Right cardiac atrium (tissue), 5 donors: ENCODE measurements around the gene LYPD6B. TPM values are rescaled to one million over a fixed set of nuclear protein-coding genes. Genes with fewer than 3 reads are reported as not detected.

Source experiments
- ATAC-seq, 2 donors: fragments of 200-7000 bp; cut with Tn5 transposase; one replicate each; pipeline versions ENCODE4 v1.8.0 to v1.9.1; 2020; ENCODE audit warnings: moderate library complexity in 2 of 2, mild to moderate bottlenecking in 1 of 2
- DNase-seq, 3 donors: peaks; one replicate each; pipeline ENCODE4 v3.0.0-alpha.2; 2020
- H3K27ac ChIP-seq: one replicate; pipeline ENCODE4 v1.5.1; 2013; ENCODE audit warnings: mild to moderate bottlenecking, low read length, control low read depth, moderate library complexity
- H3K27me3 ChIP-seq: one replicate; pipeline ENCODE4 v1.6.1; 2013; ENCODE audit not compliant: control insufficient read depth, insufficient read depth
- H3K4me1 ChIP-seq: one replicate; pipeline ENCODE4 v1.6.1; 2013; ENCODE audit warnings: low read length; ENCODE audit not compliant: control insufficient read depth, insufficient read depth
- H3K4me3 ChIP-seq: one replicate; pipeline ENCODE4 v1.5.1; 2013; ENCODE audit warnings: low read length, control low read depth
- H3K9me3 ChIP-seq: one replicate; pipeline ENCODE4 v1.6.1; 2013; ENCODE audit warnings: low read length; ENCODE audit not compliant: control insufficient read depth
- WGBS: extraction: QIAGEN DNeasy Blood & Tissue Kit; methylation state at CpG from one replicate; pipeline ENCODE4 v1.1.7; 2013; 5-methylcytosine and 5-hydroxymethylcytosine counted together
- intact Hi-C, 4 donors: fragments of 100-400 bp; cut with DNase I; formaldehyde crosslinking; loops; one replicate each; pipeline versions ENCODE4 v1.11.0 to v1.14.0; 2022 to 2023
- polyA plus RNA-seq: library from polyadenylated mRNA; stranded (reverse); fragments of 200-250 nt; gene quantifications from one replicate; pipeline ENCODE4 v1.2.3, GENCODE V29; 2013
- total RNA-seq, 4 donors: library from RNA; stranded (reverse); fragmentation: NEBNext Ultra II Directional; extraction: Animal tissue kit (Norgen Biotek cat#: 25700); gene quantifications; one replicate each; pipeline ENCODE4 v1.2.1, GENCODE V29; 2021
- donor health status: healthy with polysubstance abuse.
- donor health status: DM: no; HTN: yes; CAD: no.
- donor health status: DM: no; HTN: no; CAD: no.
- donor health status: DM: no; HTN: yes; CAD: no; lungs with severe emphysema.
- donor health status: DM: yes; HTN: yes; CAD: no.

LYPD6B gene
- total and polyA plus RNA-seq, 5 donors: not detected

DNA sequence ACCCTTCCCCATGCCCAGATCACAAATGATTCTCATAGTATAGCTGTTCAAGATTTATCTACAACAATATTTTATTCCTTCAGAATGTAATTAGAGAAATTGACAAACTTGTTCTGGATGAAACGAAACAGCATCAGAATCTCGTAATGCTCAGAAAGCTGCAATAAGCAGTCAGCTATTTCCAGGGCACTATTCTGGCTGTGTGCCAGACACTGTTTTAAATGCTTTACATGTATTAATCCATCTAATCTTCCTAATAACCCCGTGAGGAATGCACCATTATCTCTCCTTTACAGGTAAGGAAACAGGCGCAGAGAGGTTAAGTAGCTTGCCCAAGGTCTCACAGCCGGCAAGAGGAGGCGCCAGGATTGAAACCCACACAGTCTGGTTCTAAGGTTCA, 10.1 kb upstream of the LYPD6B start:
- H3K9me3 ChIP-seq: no peaks in the 10 kb centered on the region
- ATAC-seq: no peak
- no peak for DNase-seq
- no peaks in the 10 kb centered on the region for H3K27me3 ChIP-seq
- H3K27ac ChIP-seq: no peak overlapping the region
- 76% methylated on average over 6 of the region's 6 CpGs for WGBS
- no peaks in the 10 kb centered on the region for H3K4me1 ChIP-seq
- H3K4me3 ChIP-seq: no peak overlapping the region
- intact Hi-C loops: loop anchor here in 1 of 4 donors (10.0 kb wide), 1 partner anchor 286 kb away; no protein-coding TSS in a partner anchor

DNA sequence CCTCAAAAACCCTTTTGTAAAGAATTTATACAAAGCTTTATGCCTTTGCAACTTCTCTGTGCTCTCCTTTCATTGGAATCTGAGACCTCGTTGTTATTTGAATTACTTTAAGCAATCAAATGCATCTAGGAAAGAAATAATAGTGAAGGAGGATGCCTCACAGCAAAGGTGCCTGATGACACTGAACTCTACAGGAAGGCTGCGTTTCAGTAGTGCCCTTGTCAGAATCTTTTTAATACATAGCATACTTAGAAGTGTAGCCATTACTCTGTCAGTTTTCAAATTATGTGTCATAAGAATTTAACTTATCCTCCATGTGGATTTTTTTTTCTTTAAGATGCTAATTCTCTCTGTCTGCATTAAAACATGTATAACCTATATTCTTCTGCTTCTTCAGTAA, 9.6 kb upstream of the LYPD6B start:
- ATAC-seq: no peak
- no peak overlapping the region for H3K27ac ChIP-seq
- H3K4me3 ChIP-seq: no peak overlapping the region
- H3K27me3 ChIP-seq: no peaks in the 10 kb centered on the region
- no peaks in the 10 kb centered on the region for H3K4me1 ChIP-seq
- no peaks in the 10 kb centered on the region for H3K9me3 ChIP-seq
- WGBS: 71% methylated on average over 2 of the region's 2 CpGs
- intact Hi-C loops: loop anchor here in 1 of 4 donors (10.0 kb wide), 1 partner anchor 286 kb away; no protein-coding TSS in a partner anchor
- DNase-seq: no peak

DNA sequence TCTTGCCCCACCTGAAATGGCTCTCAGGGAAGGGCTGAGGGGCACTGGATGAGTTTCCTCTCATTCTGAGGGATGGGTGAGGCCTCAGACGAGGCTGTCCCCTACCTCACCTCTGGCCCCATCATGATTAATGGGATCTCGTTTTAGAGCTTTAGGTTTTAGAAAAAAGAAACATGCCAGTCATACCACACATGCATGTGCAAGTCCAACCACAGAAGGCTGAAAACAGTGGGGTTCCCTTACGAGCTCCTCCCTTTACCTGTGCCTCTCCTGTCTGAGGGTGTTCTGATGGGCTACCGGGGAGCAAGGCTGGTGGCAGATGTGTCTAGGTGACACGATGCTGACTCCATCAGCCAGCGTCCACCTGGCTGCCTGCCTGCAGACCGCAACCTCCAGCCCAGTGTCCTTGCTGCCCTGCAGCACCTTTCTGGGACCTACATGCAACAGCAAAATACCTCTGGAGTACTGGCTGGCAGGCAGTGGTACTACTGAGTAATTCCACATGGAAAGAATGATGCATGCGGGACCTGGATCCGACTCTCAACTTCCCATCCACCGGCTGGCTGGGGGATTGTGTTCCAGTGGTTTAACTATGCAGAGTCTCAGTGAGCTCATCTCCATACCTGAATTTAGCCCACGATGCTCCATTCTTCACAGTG, 9.1 kb upstream of the LYPD6B start:
- intact Hi-C loops: loop anchor here in 1 of 4 donors (10.0 kb wide), 1 partner anchor 285 kb away; no protein-coding TSS in a partner anchor
- no peaks in the 10 kb centered on the region for H3K9me3 ChIP-seq
- DNase-seq (no peak), ATAC-seq (no peak)
- no peak overlapping the region for H3K27ac ChIP-seq
- no peaks in the 10 kb centered on the region for H3K4me1 ChIP-seq
- H3K4me3 ChIP-seq: no peak overlapping the region
- 71% methylated on average over 11 of the region's 11 CpGs for WGBS
- no peaks in the 10 kb centered on the region for H3K27me3 ChIP-seq

DNA sequence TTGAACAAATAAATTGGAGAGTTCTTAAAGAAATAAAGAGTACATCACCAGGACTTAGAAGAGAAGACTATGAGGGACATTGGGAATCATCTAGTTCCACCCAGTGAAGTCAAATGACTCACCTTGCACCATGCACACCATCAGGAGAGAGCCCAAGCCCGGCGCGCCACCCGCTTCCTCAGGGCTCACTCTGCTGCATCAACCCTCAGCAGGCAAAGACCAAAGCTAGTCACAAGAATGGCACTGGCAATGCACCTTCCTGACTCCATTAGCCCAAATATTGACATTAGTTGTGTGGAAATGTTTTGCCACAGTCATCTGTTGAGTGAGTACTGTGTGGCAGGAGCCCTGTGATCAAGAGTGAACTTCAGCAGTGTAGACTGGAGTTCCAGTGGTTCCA, 7.1 kb upstream of the LYPD6B start:
- ATAC-seq (no peak), DNase-seq (no peak)
- Histone ChIP-seq H3K27ac (no peak overlapping the region), H3K4me1 (no peaks in the 10 kb centered on the region), H3K9me3 (no peaks in the 10 kb centered on the region), H3K4me3 (no peak overlapping the region), H3K27me3 (no peaks in the 10 kb centered on the region)
- 98% methylated on average over 4 of the region's 4 CpGs for WGBS
- intact Hi-C loops: no loop called here

DNA sequence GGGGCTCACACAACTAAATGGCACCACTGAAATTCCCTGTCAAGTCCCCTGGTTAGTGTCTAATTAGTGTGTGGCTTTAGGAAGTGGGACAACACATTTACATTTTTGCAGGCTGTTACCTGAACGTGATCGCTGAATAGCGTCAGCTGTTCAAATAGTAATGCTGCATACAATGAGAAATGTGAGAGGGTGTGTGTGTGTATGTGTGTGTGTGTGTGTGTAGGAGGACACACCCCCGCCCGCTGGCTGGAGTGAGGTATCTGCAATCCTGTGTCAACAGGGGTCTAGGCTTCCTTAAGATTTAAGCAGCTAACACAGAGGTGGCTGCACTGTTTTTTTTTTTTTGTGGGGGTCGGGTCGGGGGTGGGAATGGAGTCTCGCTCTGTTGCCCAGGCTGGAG, 4.8 kb upstream of the LYPD6B start:
- no peak overlapping the region for H3K27ac ChIP-seq
- ATAC-seq (no peak), DNase-seq (no peak)
- intact Hi-C loops: no loop called here
- no peaks in the 10 kb centered on the region for H3K27me3 ChIP-seq
- no peaks in the 10 kb centered on the region for H3K4me1 ChIP-seq
- no peak overlapping the region for H3K4me3 ChIP-seq
- WGBS: 82% methylated on average over 8 of the region's 8 CpGs
- H3K9me3 ChIP-seq: no peaks in the 10 kb centered on the region

DNA sequence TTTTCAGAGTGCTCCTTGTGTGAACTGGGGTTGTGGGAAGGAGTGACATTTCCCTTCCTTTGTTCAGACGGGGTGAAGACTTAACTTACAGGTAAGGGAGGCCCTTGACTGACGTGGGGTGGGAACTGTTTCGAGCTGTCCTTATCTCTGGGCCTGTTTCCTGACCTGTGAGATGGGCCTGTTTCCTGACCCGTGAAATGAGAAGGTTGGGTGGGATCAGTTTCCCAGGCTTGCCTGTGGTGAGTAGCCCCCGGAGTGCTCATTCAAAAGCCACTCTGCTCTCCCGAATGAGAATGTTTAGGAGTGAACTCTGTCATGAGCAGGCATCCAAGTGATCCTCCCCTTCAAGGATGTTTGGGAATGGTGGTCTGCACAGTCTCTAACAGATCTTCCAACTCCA, 4.1 kb upstream of the LYPD6B start:
- intact Hi-C loops: no loop called here
- no peaks in the 10 kb centered on the region for H3K4me1 ChIP-seq
- no peak for DNase-seq
- H3K27me3 ChIP-seq: no peaks in the 10 kb centered on the region
- H3K27ac ChIP-seq: no peak overlapping the region
- 66% methylated on average over 6 of the region's 6 CpGs for whole genome bisulfite sequencing
- H3K9me3 ChIP-seq: no peaks in the 10 kb centered on the region
- ATAC-seq: no peak
- H3K4me3 ChIP-seq: no peak overlapping the region

DNA sequence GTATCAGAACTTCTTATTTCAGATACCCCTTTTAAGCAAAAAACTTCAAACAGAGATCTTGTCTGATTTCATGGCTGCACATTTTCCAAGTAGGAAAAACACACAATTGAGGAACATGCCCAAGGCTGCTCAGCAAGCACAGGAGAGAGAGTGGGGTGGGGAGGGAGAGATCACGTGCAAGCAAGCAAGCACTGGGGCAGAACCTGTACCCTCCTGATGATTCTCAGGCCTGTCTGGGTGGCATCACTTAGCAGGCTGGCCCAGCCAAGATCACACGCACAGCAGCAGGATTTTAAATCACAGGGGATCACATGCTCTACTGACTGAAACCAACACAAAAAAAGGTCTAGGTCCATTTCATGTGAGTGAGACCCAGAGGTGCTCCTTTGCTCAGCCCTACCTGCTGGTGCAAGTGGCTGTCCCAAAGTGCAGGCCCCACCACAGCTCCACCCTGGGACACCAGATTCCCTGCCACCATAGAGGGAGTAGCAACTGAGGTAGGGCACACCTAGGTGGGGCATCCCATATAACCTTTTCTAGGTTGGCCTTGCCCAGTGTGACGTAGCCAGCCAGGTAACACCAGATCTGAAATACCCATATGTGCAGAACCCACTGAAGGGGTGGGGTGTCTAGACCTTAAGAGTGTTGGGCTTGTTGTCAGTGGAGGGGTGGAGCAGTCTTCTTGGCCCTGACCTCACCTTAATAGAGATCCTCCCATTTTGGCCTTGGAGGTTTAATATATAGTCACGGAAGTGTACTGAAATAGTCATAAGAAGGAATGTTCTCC, 1.8 kb upstream of the LYPD6B start:
- intact Hi-C loops: no loop called here
- 86% methylated on average over 4 of the region's 4 CpGs for WGBS
- DNase-seq: no peak
- H3K27ac ChIP-seq: no peak overlapping the region
- H3K27me3 ChIP-seq: no peaks in the 10 kb centered on the region
- ATAC-seq: no peak
- H3K4me1 ChIP-seq: no peaks in the 10 kb centered on the region
- H3K9me3 ChIP-seq: no peaks in the 10 kb centered on the region
- no peak overlapping the region for H3K4me3 ChIP-seq

DNA sequence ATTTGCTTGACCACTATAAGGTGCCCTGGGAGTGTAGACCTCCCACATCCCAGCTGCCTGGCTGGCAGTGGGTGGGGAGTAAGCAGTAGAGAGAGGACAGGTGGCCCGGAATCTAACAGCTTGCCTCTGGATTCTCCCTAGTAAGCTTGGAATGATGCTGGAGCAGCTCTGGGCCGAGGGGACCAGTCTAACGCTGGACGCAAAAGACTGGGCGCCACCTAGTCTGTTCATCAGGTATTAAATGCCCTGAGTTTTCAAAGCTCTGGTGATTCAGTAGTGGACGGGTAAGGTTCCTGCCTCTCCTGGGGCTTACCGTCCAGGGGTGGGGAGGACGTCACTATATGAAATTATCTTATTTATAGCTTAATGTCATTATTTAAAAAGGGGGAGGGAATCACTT, 648 bp upstream of the LYPD6B start:
- H3K4me1 ChIP-seq: no peaks in the 10 kb centered on the region
- 58% methylated on average over 8 of the region's 8 CpGs for WGBS
- no peak overlapping the region for H3K27ac ChIP-seq
- no peaks in the 10 kb centered on the region for H3K9me3 ChIP-seq
- H3K27me3 ChIP-seq: no peaks in the 10 kb centered on the region
- ATAC-seq: no peak
- DNase-seq: no peak
- intact Hi-C loops: no loop called here
- no peak overlapping the region for H3K4me3 ChIP-seq

DNA sequence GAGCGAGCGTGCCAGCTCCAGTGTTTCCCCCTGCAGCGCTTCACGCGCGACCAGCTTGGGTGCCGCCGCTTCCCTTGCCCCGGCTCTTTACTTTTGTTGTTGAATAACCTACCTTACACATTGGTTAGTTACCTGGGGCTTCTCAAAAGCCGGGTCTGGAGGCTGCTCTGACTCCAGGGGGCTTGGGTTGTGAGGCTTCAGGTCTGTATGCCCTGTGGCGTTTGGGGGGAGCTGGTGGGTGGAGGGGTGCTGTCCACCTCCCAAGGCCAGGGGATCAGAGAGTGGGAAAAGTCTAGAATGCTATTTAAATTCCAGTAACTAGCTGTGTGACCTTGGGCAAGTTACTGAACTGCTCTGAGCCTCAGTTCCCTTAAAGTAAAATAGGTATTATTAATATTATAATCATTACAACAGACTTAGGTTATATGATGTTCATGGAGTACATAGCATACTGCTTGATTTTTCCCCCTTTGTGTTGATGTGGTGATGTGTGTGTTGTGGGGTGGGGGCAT, 770 bp downstream of the LYPD6B start:
- ATAC-seq: no peak
- Histone ChIP-seq H3K9me3 (no peaks in the 10 kb centered on the region), H3K4me1 (no peaks in the 10 kb centered on the region), H3K4me3 (no peak overlapping the region), H3K27me3 (no peaks in the 10 kb centered on the region), H3K27ac (no peak overlapping the region)
- WGBS: 40% methylated on average over 11 of the region's 11 CpGs
- no peak for DNase-seq
- intact Hi-C loops: no loop called here

DNA sequence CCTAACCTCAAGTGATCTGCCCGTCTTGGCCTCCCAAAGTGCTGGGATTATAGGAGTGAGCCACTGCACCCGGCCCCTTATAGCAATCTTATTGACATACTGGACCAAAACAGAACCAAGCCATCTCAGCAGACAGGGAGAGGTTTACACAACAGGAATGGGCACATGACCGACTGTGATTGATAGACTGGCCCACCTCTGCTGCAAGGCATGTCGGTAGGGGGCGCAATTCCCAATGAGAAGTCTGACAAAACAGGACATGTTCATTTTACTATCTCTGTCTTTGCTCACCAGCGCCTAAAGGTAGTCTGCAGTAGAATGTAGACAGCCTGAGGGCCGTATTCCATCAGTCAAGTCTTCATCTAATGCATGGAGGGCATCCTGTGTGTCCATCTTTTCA, 2.0 kb downstream of the LYPD6B start:
- 70% methylated on average over 7 of the region's 7 CpGs for WGBS
- DNase-seq (no peak), ATAC-seq (no peak)
- no peak overlapping the region for H3K4me3 ChIP-seq
- no peaks in the 10 kb centered on the region for H3K4me1 ChIP-seq
- H3K27me3 ChIP-seq: no peaks in the 10 kb centered on the region
- no peak overlapping the region for H3K27ac ChIP-seq
- intact Hi-C loops: no loop called here
- no peaks in the 10 kb centered on the region for H3K9me3 ChIP-seq

DNA sequence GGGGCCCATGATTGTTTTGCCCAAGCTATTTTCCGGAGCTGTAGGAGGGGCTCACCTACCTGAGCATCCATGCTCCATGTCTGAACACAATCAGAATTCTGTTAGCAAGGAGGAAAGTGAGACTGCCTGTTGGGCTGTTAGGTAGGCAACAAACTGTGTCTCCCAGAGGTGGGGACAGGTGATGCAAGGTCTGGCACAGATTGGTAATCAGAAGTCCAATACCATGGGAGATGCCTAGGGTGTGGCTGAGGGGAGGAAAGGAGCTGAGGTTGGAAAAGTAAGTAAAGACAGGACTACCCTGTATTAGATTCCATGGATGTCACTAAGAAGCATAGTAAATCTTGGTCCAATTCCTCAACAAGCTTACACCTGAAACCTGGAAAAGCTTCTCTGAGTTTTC, 3.0 kb downstream of the LYPD6B start:
- Histone ChIP-seq H3K27ac (no peak overlapping the region), H3K4me3 (no peak overlapping the region), H3K4me1 (no peaks in the 10 kb centered on the region), H3K27me3 (no peaks in the 10 kb centered on the region), H3K9me3 (no peaks in the 10 kb centered on the region)
- DNase-seq: no peak
- no peak for ATAC-seq
- intact Hi-C loops: no loop called here
- 89% methylated on average over 1 of the region's 1 CpG for WGBS
